Measurements from ENCODE around the gene HPRT1.

- TF ChIP-seq CTCF (IDR thresholded peaks at IDR 0.05; ENCODE audit: insufficient read depth, low read length) = no peak
- TF ChIP-seq POLR2AphosphoS5 (IDR thresholded peaks at IDR 0.05; ENCODE audit: low read depth) = no peak
- no peak for TF ChIP-seq REST (IDR thresholded peaks at IDR 0.05; ENCODE audit: insufficient replicate concordance, low read depth)
Observed at GRCh38 chrX:134461437-134461836, 1.5 kb downstream of the HPRT1 start.
